Transverse colon (tissue), 4 donors: ENCODE results near the gene ADD1.

Experiments used
- POLR2A ChIP-seq: fragments of 450-650 bp; IDR thresholded peaks from one replicate; pipeline ENCODE4 v1.6.1; 2016; ENCODE audit warnings: antibody characterized with exemption, mild to moderate bottlenecking, moderate library complexity
- POLR2AphosphoS5 ChIP-seq, 3 donors: sonication (generic); formaldehyde crosslinking; IDR thresholded peaks; one replicate each; pipeline ENCODE4 v1.6.1; 2016; ENCODE audit warnings: antibody characterized with exemption in 3 of 3
- TF ChIP-seq, protein P1 (sequence below), 5 experiments: fragments of 200-600 bp in 3 of 5; fragments of 450-650 bp in 2 of 5; sonication (generic) in 3 of 5; IDR thresholded peaks; 1 replicate in 2 of 5; 2 replicates in 3 of 5; pipeline ENCODE4 v1.5.1; 2016 to 2017; ENCODE audit warnings: antibody characterized with exemption in 5 of 5, inconsistent platforms in 3 of 5, mild to moderate bottlenecking in 2 of 5, moderate library complexity in 1 of 5

DNA sequence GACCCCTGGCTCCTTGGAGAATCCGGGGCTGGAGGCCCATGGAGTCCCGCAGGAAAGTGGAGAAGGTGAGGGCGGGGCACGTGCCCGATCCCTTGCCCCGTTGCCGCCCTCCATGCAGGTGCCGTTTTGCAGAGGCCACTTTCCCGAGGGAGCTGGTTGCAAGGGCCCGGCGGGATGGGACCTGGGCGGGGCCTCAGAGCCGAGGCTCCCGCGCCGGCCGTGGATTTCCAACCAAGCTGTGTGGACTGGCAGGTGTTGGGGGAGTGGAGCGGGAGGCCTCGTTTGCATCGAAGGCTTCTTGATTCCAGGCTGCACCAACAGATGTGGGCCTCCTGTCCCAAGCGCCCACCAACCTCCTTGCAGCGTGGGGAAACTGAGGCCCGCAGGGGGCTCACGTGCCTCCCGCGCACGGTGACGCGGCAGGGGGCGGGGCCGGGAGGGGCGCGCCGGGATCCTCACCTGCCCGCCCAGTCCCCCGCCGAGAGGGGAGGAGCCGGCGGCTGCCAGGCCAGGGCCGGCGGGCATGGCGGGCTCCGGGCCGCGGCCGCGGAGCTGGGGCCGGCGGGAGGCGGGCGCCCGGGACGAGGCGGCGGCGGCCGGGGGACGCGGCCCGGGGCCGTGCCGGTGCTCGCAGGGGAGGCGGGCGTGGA is 25.8 kb upstream of the ADD1 start:
- TF ChIP-seq, protein P1, sequence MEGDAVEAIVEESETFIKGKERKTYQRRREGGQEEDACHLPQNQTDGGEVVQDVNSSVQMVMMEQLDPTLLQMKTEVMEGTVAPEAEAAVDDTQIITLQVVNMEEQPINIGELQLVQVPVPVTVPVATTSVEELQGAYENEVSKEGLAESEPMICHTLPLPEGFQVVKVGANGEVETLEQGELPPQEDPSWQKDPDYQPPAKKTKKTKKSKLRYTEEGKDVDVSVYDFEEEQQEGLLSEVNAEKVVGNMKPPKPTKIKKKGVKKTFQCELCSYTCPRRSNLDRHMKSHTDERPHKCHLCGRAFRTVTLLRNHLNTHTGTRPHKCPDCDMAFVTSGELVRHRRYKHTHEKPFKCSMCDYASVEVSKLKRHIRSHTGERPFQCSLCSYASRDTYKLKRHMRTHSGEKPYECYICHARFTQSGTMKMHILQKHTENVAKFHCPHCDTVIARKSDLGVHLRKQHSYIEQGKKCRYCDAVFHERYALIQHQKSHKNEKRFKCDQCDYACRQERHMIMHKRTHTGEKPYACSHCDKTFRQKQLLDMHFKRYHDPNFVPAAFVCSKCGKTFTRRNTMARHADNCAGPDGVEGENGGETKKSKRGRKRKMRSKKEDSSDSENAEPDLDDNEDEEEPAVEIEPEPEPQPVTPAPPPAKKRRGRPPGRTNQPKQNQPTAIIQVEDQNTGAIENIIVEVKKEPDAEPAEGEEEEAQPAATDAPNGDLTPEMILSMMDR (IDR thresholded peaks at IDR 0.05): no peak
- TF ChIP-seq POLR2AphosphoS5 (IDR thresholded peaks at IDR 0.05) (no peak), POLR2A (no peak)
